K562 (cell line): Measurements from ENCODE around the gene DAZAP1. TPM values are rescaled to one million over a fixed set of nuclear protein-coding genes. Genes with fewer than 3 reads are reported as not detected.

ENCODE experiments used
- BCOR ChIP-seq: fragments of 450-650 bp; IDR thresholded peaks from 2 replicates; pipeline ENCODE4 v1.6.1; 2016
- CBX1 ChIP-seq: sonication (generic); IDR thresholded peaks from 2 replicates; pipeline ENCODE4 v1.6.1; 2016; ENCODE audit warnings: antibody characterized with exemption, low read depth, mild to moderate bottlenecking
- CBX3 ChIP-seq, 2 experiments: IDR thresholded peaks; 1 replicate in 1 of 2; 2 replicates in 1 of 2; pipeline ENCODE4 v1.6.1; 2012; ENCODE audit warnings: inconsistent platforms in 2 of 2, low read length in 2 of 2, borderline replicate concordance in 1 of 2, control low read depth in 1 of 2
- CHD4 ChIP-seq: fragments of 200-600 bp; sonication (generic); IDR thresholded peaks from 3 replicates; pipeline ENCODE4 v1.6.1; 2012; ENCODE audit warnings: low read depth, mild to moderate bottlenecking, mixed read lengths, low read length, inconsistent platforms; ENCODE audit not compliant: insufficient read depth, insufficient replicate concordance, poor library complexity, severe bottlenecking
- CTCF ChIP-seq, 3 experiments: IDR thresholded peaks in 2 of 3; conservative IDR thresholded peaks in 1 of 3; 2 replicates each; pipeline ENCODE4 v1.5.1; 2011 to 2012; ENCODE audit warnings: low read length in 3 of 3, mild to moderate bottlenecking in 3 of 3, control low read depth in 2 of 3, improper control_type of control experiment in 1 of 3, inconsistent platforms in 1 of 3, low read depth in 1 of 3, mixed read lengths in 1 of 3, moderate library complexity in 1 of 3; ENCODE audit not compliant: insufficient read depth in 2 of 3
- HDAC1 ChIP-seq, 2 experiments: fragments of 450-650 bp; IDR thresholded peaks; 2 replicates each; pipeline ENCODE4 v1.6.1; 2016 to 2017; ENCODE audit warnings: inconsistent platforms in 1 of 2, mild to moderate bottlenecking in 1 of 2, moderate library complexity in 1 of 2
- HDAC2 ChIP-seq: fragments of 450-650 bp; IDR thresholded peaks from 2 replicates; pipeline ENCODE4 v1.6.1; 2016; ENCODE audit warnings: mild to moderate bottlenecking
- KDM1A ChIP-seq, 2 experiments: fragments of 450-650 bp; IDR thresholded peaks; 2 replicates each; pipeline ENCODE4 v1.6.1; 2016; ENCODE audit warnings: mild to moderate bottlenecking in 2 of 2
- MAFG ChIP-seq: fragments of 450-650 bp; conservative IDR thresholded peaks from 2 replicates; pipeline ENCODE4 v1.6.1; 2016; ENCODE audit warnings: missing genetic modification characterization, missing compliant biosample characterization
- NFYB ChIP-seq: IDR thresholded peaks from 2 replicates; pipeline ENCODE4 v1.6.1; 2011; ENCODE audit warnings: mild to moderate bottlenecking, moderate library complexity; ENCODE audit not compliant: insufficient read length; ENCODE audit errors: extremely low read depth
- PKNOX1 ChIP-seq: fragments of 450-650 bp; IDR thresholded peaks from 2 replicates; pipeline ENCODE4 v1.6.1; 2016
- PRPF4 ChIP-seq: fragments of 200-400 bp; formaldehyde crosslinking; IDR thresholded peaks from one replicate; pipeline ENCODE4 v1.6.1; 2017; ENCODE audit warnings: low read length, low read depth, mild to moderate bottlenecking; ENCODE audit not compliant: insufficient read depth, poor library complexity, severe bottlenecking
- SMARCA5 ChIP-seq: fragments of 450-650 bp; IDR thresholded peaks from 2 replicates; pipeline ENCODE4 v1.6.1; 2016
- TGIF2 ChIP-seq: sonication (generic); formaldehyde crosslinking; IDR thresholded peaks from 2 replicates; pipeline ENCODE4 v1.8.1; 2022; ENCODE audit warnings: mild to moderate bottlenecking, missing genetic modification reagents, moderate library complexity
- THRAP3 ChIP-seq: fragments of 450-650 bp; IDR thresholded peaks from 2 replicates; pipeline ENCODE4 v1.6.1; 2016; ENCODE audit warnings: mild to moderate bottlenecking, inconsistent platforms, borderline replicate concordance
- ZBTB33 ChIP-seq: sonication (generic); formaldehyde crosslinking; IDR thresholded peaks from 2 replicates; pipeline ENCODE4 v1.8.1; 2023; ENCODE audit warnings: mild to moderate bottlenecking, missing genetic modification reagents
- ZBTB7A ChIP-seq: IDR thresholded peaks from 2 replicates; pipeline ENCODE4 v1.6.1; 2011; ENCODE audit warnings: low read depth, mild to moderate bottlenecking, low read length, moderate library complexity, borderline replicate concordance; ENCODE audit not compliant: control insufficient read depth
- ZKSCAN1 ChIP-seq: fragments of 150-350 bp; IDR thresholded peaks from 2 replicates; pipeline ENCODE4 v1.6.1; 2016; ENCODE audit warnings: low read depth, low read length
- ZNF280A ChIP-seq: fragments of 450-650 bp; IDR thresholded peaks from 2 replicates; pipeline ENCODE4 v1.6.1; 2018; ENCODE audit warnings: mild to moderate bottlenecking, low read depth; ENCODE audit not compliant: partially characterized antibody
- polyA plus RNA-seq, 8 experiments: library from polyadenylated mRNA; depleted of rRNA in 4 of 8; stranded (reverse) in 5 of 8; unstranded in 3 of 8; fragments of >200 nt; fragmentation: Nextera tagmentation in 2 of 8; fragmentation: Illumina TruSeq in 1 of 8; extraction: Ambion mirVana in 2 of 8; extraction: Trizol in 1 of 8; gene quantifications; 2 replicates each; pipeline versions ENCODE4 v1.2.1 to v1.2.3, GENCODE V29; 2011 to 2014; ENCODE audit warnings: inconsistent platforms in 1 of 8, missing spikeins in 1 of 8
- total RNA-seq, 7 experiments: library from RNA; depleted of rRNA in 6 of 7; stranded (reverse); fragments of >200 nt in 6 of 7; fragmentation: Illumina TruSeq in 2 of 7; extraction: Trizol in 2 of 7; gene quantifications; 2 replicates each; pipeline versions ENCODE4 v1.2.1 to v1.2.3, GENCODE V29; 2011 to 2021; ENCODE audit warnings: low replicate concordance in 1 of 7

The DAZAP1 gene
- total and polyA plus RNA-seq, 9 of the 15 experiments (the other 6 are each of a cell fraction or from before 2014, with no cell fraction given) = 10.8 to 289 (median 142) TPM

- peak; percentile 87 for TF ChIP-seq CHD4
- TF ChIP-seq PKNOX1 = peak; percentile 11; the same call in 1 of the 2 replicates
- TF ChIP-seq CBX1 = 0 out of 2 replicates have a peak, but pooled peaks have one; percentile 48
- no peak for TF ChIP-seq PRPF4
- TF ChIP-seq ZBTB7A = peak; percentile 34; the same call in 1 of the 2 replicates
- peak in 1 of 2 experiments; percentile 34; a peak in 1 of 3 replicates for TF ChIP-seq CBX3 (IDR thresholded peaks at IDR 0.05; ENCODE audit: borderline replicate concordance in 1 of 2, low read length in 2 of 2)
- peak; percentile 25; the same call in 1 of the 2 replicates for TF ChIP-seq BCOR
- peak; percentile 50 for TF ChIP-seq ZNF280A
- peak; percentile 59 to 77; a peak in 3 of 4 replicates for TF ChIP-seq HDAC1 (IDR thresholded peaks at IDR 0.05)
- TF ChIP-seq SMARCA5 = peak; percentile 42; the same call in 1 of the 2 replicates
- TF ChIP-seq HDAC2 = 0 out of 2 replicates have a peak, but pooled peaks have one; percentile 53
- peak; percentile 100 for TF ChIP-seq ZBTB33
- no peak for TF ChIP-seq NFYB
- TF ChIP-seq TGIF2 (CRISPR knock-in tag) = no peak
- TF ChIP-seq THRAP3 = 0 out of 2 replicates have a peak, but pooled peaks have one; percentile 34
- no peak for TF ChIP-seq MAFG (tag)
- TF ChIP-seq CTCF (IDR thresholded peaks at IDR 0.05 in 2 of 3, conservative IDR thresholded peaks at IDR 0.05 in 1 of 3; ENCODE audit: insufficient read depth in 2 of 3, low read depth in 1 of 3, low read length in 3 of 3) = 0 out of 6 replicates have a peak, but pooled peaks of 1 of the 3 experiments have one; percentile 5
- peak; percentile 100 for TF ChIP-seq ZKSCAN1
- TF ChIP-seq KDM1A (IDR thresholded peaks at IDR 0.05) = peak in 1 of 2 experiments; percentile 76; a peak in 1 of 4 replicates
Measured at GRCh38 chr19:1482361-1483130, 75.2 kb downstream of the DAZAP1 start (continued).
